ENCODE measurements around the gene SOCS1. TPM values are rescaled to one million over a fixed set of nuclear protein-coding genes. Genes with fewer than 3 reads are reported as not detected.

The SOCS1 gene
- total RNA-seq, 1 donor from 2014 or later: 11.1 TPM

DNA sequence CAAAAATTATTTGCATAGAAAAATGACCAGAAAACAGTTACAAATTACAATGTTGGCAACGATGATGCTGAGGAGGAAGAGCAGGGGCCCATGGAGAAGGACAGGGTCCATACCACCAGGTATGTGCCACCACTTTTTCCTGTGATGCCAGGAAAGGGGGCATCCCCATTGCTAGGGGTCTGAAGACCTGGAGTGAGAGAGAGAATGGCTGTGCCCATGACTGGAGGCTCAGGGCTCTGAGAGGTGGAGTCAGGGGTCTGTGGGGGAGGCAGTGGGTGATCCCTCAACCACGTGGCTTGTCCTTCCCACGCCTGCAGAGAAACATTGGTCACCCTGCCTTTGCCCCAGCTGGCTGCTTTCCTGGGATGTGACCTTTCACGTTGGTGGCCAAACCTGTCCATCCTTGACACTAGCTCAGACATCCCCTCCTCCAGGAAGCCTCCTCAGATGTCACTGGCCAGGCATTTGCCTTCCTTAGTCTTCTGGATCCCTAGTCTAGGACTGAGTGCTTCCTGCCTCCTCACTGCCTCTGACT lies 51.4 kb downstream of the SOCS1 start:
- no peaks in the 10 kb centered on the region for H3K36me3 Mint-ChIP-seq (ENCODE audit: unreplicated experiment)
- DNase-seq: no peak
- peaks cover 9% of the 10 kb centered on the region for H3K27me3 Mint-ChIP-seq (ENCODE audit: unreplicated experiment)
- no peak overlapping the region for H3K4me3 Mint-ChIP-seq (ENCODE audit: unreplicated experiment)
- H3K27ac Mint-ChIP-seq (ENCODE audit: unreplicated experiment): no peak overlapping the region
- TF ChIP-seq, protein P1, sequence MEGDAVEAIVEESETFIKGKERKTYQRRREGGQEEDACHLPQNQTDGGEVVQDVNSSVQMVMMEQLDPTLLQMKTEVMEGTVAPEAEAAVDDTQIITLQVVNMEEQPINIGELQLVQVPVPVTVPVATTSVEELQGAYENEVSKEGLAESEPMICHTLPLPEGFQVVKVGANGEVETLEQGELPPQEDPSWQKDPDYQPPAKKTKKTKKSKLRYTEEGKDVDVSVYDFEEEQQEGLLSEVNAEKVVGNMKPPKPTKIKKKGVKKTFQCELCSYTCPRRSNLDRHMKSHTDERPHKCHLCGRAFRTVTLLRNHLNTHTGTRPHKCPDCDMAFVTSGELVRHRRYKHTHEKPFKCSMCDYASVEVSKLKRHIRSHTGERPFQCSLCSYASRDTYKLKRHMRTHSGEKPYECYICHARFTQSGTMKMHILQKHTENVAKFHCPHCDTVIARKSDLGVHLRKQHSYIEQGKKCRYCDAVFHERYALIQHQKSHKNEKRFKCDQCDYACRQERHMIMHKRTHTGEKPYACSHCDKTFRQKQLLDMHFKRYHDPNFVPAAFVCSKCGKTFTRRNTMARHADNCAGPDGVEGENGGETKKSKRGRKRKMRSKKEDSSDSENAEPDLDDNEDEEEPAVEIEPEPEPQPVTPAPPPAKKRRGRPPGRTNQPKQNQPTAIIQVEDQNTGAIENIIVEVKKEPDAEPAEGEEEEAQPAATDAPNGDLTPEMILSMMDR (IDR thresholded peaks at IDR 0.05; ENCODE audit: partially characterized antibody, unreplicated experiment): no peak
- peaks cover 34% of the 10 kb centered on the region for H3K4me1 Mint-ChIP-seq (ENCODE audit: low read depth, unreplicated experiment)
- H3K9me3 Mint-ChIP-seq (ENCODE audit: unreplicated experiment): peaks cover 4% of the 10 kb centered on the region

Other genes with a start within 250 kb of the SOCS1 start
- gene TNP2, start 13.1 kb upstream of the SOCS1 start, total RNA-seq (ENCODE audit: unreplicated experiment): not detected
- not detected for gene PRM3, start 17.4 kb upstream of the SOCS1 start, total RNA-seq (ENCODE audit: unreplicated experiment)
- not detected for gene PRM2, start 20.3 kb upstream of the SOCS1 start, total RNA-seq (ENCODE audit: unreplicated experiment)
- not detected for gene PRM1, start 25.1 kb upstream of the SOCS1 start, total RNA-seq (ENCODE audit: unreplicated experiment)
- gene RMI2, start 89.3 kb upstream of the SOCS1 start, total RNA-seq (ENCODE audit: unreplicated experiment): 4.2 TPM